ENCODE results near the gene LEO1. TPM values are rescaled to one million over a fixed set of nuclear protein-coding genes. Genes with fewer than 3 reads are reported as not detected.

Gene LEO1
- total and polyA plus RNA-seq, 2 of the 13 experiments (the other 11 are each of a cell fraction or from before 2014, with no cell fraction given), result 17.0 to 60.3 TPM

DNA sequence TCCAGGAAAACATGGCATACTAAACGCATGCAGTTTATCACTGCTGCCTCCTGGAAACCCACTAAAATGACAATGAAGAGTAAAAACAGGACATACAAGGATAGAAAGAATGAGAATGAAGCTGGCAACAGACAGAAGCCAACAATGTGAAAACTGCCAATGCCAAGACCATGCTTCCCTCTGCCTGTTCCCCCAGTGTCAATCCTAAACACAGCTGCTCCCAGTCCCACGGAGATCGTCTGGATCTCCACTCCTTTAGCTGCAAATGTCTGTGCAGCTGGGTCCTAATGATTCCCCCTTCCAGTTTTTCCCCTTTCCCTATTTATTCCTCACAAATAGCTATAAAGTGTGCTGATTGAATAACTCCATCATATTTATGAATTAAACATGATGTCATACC, 16.1 kb downstream of the LEO1 start:
- WGBS (ENCODE audit: low lambda C conversion rate), result 100% methylated on average over 3 of the region's 3 CpGs
- no peak overlapping the region for H2AFZ ChIP-seq (ENCODE audit: low read length)
- no peak overlapping the region for H3K4me3 ChIP-seq (replicated peaks in 1 of 3; ENCODE audit: insufficient read depth in 1 of 3, low read depth in 2 of 3, low read length in 3 of 3)
- intact Hi-C loops (cut with micrococcal nuclease; ENCODE audit: unreplicated experiment), result no loop called here
- no TSS peak for BruUV-seq (replicated peaks)
- H3K36me3 ChIP-seq (replicated peaks in 1 of 2; ENCODE audit: control insufficient read depth in 1 of 2, insufficient read depth in 2 of 2, low read length in 2 of 2), result peaks cover 40 to 94% of the 10 kb centered on the region in 2 experiments
- ChIA-PET CTCF (ENCODE audit: low intra/inter-chr PET ratio, low total read pairs) (no interaction called here), POLR2A (interaction anchor here (1.0 kb wide), 1 partner anchor 16 kb away, joined by 3 read pairs; the partner anchor contains the start of gene LEO1)
- H4K20me1 ChIP-seq (ENCODE audit: insufficient read depth, low read length), result peaks cover 4% of the 10 kb centered on the region; the same call in 1 of the 2 replicates
- TF ChIP-seq ZNF124 (CRISPR knock-in tag; IDR thresholded peaks at IDR 0.05) (no peak), ZNF720 (CRISPR knock-in tag; IDR thresholded peaks at IDR 0.05) (no peak), ZNF263 (CRISPR knock-in tag; IDR thresholded peaks at IDR 0.05) (no peak), NKX3-1 (CRISPR knock-in tag; IDR thresholded peaks at IDR 0.05) (no peak), ZNF670 (CRISPR knock-in tag; IDR thresholded peaks at IDR 0.05; ENCODE audit: borderline replicate concordance) (no peak), ZNF749 (CRISPR knock-in tag; IDR thresholded peaks at IDR 0.05; ENCODE audit: borderline replicate concordance) (no peak), RELA (CRISPR knock-in tag; IDR thresholded peaks at IDR 0.05) (no peak), SNAI1 (CRISPR knock-in tag; IDR thresholded peaks at IDR 0.05; ENCODE audit: borderline replicate concordance) (no peak), ZNF207 (IDR thresholded peaks at IDR 0.05; ENCODE audit: borderline replicate concordance) (no peak), ZNF589 (CRISPR knock-in tag; conservative IDR thresholded peaks at IDR 0.05) (no peak), ZNF468 (CRISPR knock-in tag; IDR thresholded peaks at IDR 0.05) (no peak), ZNF678 (CRISPR knock-in tag; IDR thresholded peaks at IDR 0.05) (no peak), MAFF (IDR thresholded peaks at IDR 0.05; ENCODE audit: low read depth, low read length) (no peak)
- TF ChIP-seq, protein P1, sequence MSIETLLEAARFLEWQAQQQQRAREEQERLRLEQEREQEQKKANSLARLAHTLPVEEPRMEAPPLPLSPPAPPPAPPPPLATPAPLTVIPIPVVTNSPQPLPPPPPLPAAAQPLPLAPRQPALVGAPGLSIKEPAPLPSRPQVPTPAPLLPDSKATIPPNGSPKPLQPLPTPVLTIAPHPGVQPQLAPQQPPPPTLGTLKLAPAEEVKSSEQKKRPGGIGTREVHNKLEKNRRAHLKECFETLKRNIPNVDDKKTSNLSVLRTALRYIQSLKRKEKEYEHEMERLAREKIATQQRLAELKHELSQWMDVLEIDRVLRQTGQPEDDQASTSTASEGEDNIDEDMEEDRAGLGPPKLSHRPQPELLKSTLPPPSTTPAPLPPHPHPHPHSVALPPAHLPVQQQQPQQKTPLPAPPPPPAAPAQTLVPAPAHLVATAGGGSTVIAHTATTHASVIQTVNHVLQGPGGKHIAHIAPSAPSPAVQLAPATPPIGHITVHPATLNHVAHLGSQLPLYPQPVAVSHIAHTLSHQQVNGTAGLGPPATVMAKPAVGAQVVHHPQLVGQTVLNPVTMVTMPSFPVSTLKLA (IDR thresholded peaks at IDR 0.05), result no peak
- TF ChIP-seq, protein P2, sequence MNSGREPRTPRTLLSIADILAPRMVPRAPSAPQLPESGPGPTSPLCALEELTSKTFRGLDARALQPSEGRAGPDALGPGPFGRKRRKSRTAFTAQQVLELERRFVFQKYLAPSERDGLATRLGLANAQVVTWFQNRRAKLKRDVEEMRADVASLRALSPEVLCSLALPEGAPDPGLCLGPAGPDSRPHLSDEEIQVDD (CRISPR knock-in tag; IDR thresholded peaks at IDR 0.05; ENCODE audit: borderline replicate concordance), result no peak
- H3K79me2 ChIP-seq (ENCODE audit: insufficient read depth, low read length), result peaks cover 1% of the 10 kb centered on the region
- ATAC-seq, result no peak
- no peaks in the 10 kb centered on the region for H3K9me3 ChIP-seq (ENCODE audit: low read length)
- in situ Hi-C loops (cut with HindIII; ENCODE audit: extremely low pct_ligation_motif_present, low pct_unique_long_range_greater_than_20kb), result no loop called here
- no peaks in the 10 kb centered on the region for H3K27me3 ChIP-seq (ENCODE audit: control insufficient read depth in 1 of 2, insufficient read depth in 2 of 2, low read length in 2 of 2)
- no peak overlapping the region for H3K27ac ChIP-seq (ENCODE audit: extremely low read length, insufficient read depth, low read length)
- FAIRE-seq, result no peak
- DNase-seq (ENCODE audit: low spot score), result no peak
- no peak overlapping the region for H3K9ac ChIP-seq (ENCODE audit: insufficient read depth, low read depth, low read length)
- H3K4me1 ChIP-seq (ENCODE audit: insufficient read depth, low read length), result peaks cover 11% of the 10 kb centered on the region
- no peak overlapping the region for H3K4me2 ChIP-seq (ENCODE audit: low read depth, low read length)

All from HepG2 (cell line).